ENCODE measurements around the gene RIPK1.
"Not testable (repeated sequence)": the region's sequence is repeated elsewhere in the genome, so short reads cannot be mapped to it uniquely, and the experiment has no call there.

Gene RIPK1

GRCh38 chr6:3136292-3137011, 68.2 kb downstream of the RIPK1 start:
- no peak for DNase-seq (ENCODE audit: low spot score)

GRCh38 chr6:3137057-3137777, 68.9 kb downstream of the RIPK1 start:
- no peak for DNase-seq (ENCODE audit: low spot score)

DNA sequence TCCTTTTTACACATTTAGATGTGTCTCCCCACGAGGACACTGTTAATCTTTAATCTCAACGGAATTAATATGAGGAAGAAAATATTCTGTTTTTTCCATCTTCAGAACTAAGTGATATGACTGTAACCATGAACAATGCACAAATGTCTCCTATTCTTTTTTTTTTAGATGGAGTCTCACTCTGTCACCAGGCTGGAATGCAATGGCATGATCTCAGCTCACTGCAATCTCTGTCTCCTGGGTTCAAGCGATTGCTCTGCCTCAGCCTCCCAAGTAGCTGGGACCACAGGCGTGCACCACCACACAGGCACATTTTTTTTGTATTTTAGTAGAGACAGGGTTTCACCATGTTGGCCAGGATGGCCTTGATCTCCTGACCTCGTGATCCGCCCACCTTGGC, 69.6 kb downstream of the RIPK1 start:
- DNase-seq (ENCODE audit: low spot score), result not testable (repeated sequence)

DNA sequence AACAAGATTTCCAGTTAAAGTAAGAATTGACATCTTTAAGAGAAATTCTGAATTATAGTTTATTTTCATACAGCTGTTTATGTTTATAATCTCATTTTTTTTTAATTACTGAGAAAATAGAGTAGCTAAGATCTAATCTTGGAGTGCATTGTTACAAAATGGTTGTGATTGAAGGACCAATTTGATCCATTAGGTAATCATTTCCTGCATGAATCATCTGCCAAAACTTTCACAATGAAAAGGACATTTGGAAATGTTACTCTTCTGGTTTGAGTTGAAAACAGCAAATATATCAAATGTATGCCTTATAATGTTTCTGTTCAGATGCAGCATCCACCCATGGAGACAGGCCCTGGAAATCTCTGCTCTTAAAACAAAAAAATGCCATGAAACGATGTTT, 70.0 kb downstream of the RIPK1 start:
- no peak for DNase-seq (ENCODE audit: low spot score)

DNA sequence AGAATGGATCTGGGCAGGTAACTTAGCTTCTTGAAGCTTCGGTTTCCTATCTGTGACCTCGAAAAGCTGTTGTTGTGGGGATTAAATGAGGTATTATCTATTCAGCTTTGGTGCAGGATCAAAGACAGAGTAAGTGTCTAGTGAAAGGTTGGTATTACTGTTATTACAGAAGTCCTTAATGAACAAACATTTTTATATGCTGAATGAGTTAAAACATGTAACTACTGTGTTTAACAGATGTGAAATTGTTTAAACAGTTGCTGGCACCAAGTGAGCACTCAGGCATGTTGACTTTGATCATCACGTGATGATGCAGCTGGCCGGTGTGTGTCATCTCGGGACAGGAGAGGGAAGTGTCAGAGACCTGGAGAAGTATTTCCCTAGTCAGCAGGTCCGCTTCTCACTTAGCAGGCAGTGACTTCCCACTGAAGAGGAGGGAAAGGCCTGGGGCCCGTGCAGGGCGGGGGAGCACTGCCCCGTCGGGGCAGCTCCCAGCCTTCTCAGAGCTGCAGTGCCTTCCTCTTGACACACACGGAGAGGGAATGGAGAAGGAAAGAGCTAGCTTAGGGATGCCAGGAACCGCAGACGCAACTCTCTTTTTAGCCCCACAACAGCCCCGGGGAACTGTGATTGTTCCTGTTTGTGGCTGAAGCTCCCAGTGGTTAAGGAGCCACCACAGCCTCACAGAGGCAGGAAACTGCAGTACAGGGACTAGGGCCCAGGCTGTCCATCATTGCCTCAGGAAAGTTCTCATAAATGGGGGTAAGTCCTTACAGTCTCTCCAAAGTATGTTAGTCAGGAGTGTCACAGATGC, 71.0 kb downstream of the RIPK1 start:
- DNase-seq (ENCODE audit: low spot score), result peak; percentile 26

- DNase-seq (ENCODE audit: low spot score), result no peak
These were observed 71.9 kb downstream of the RIPK1 start for GRCh38 chr6:3140201-3140600.

DNA sequence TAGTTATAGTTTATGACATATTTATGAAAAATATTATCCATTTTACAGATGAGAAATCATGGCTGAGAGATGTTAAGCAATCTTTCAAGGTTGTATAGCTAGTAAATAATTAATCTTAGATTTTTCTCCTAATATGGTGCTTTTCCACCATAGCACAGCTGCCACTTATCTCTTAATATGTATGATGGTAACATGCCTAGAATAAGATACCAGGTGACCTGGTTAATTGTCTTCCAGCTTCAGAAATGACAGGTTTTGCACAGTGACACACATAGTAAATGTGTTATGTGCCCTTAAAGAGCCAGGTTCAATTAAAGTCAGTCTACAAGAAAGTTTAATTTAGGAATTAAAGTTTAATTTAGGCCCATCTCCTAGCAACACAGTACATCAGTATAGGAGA, 74.2 kb downstream of the RIPK1 start:
- DNase-seq (ENCODE audit: low spot score), result no peak

DNA sequence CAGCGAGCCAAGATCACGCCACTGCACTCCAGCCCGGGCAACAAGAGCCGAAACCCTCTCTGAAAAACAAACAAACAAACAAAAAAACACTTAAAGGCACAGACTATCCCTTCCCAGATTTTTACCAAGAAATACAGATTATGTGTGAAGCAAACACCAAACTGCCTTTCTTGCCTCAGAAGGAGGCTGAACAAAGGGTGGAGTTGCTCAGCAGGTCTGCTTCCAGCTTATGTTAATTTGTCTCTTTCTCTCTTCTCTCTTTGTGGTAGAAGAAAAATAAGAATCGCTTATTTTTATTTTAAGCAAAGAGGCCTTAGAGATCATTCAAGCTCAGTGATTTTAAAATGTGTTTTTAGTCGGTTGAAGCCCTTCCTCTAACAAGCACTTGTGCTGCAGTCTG, 74.9 kb downstream of the RIPK1 start:
- no peak for DNase-seq (ENCODE audit: low spot score)

DNA sequence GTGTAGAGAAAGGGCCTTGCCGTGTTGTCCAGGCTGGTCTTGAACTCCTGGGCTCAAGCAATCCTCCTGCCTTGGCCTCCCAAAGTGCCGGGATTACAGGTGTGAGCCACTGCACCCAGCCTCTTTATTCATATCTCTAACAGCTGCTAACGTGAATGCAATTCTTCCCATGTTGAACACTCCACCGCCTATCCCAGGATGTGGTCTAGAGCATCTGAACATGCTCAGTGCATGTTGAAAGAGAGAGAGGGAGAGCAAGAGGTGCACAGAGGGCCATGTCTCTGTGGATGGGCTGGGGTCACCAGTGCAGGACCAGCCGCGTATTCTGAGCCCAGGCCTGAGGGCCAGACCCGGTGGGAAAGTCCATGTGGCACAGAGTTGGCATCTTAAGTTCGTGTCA, 76.3 kb downstream of the RIPK1 start:
- DNase-seq (ENCODE audit: low spot score), result no peak

- no peak for DNase-seq (ENCODE audit: low spot score)
These were observed 79.8 kb downstream of the RIPK1 start for GRCh38 chr6:3147914-3148757.

DNA sequence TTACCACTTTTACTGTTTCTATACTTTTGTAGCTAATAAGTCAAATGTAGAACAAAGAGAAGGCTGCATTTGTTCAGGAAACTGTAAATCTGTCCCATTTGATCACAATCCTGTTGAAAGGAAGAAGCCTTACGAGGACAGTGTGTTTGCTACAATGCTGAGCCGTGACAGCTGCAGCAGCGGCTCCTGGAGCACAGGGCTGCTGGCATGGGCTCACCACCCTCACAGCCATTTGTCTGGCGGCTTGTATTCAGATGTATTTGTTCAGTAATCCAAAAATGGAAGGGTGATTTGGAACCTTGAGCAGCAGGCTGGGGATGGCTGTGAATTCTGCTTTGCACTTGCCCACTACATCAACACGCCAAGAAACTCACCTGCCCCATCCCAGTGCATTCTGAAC, 83.4 kb downstream of the RIPK1 start:
- no peak for DNase-seq (ENCODE audit: low spot score)

- no peak for DNase-seq (ENCODE audit: low spot score)
These were observed 84.4 kb downstream of the RIPK1 start for GRCh38 chr6:3152689-3153088.

DNA sequence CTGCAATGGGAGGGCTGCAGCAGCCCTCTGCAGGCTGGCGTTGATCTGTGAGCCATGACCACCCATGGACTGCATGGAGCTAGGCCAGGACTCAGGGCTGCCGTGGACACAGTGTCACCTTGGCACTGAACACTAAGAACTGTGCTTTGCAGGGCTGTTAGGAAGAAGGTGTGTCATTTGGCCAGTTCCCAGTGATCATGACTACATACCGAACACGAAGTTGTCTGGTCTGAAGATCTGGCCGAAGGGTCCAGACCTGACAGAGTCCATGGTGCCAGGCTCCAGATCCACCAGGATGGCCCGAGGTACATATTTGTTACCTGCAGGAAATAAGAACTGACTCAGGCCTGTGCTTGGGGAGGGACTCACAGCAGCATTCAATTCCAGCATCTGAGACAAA, 87.1 kb downstream of the RIPK1 start:
- DNase-seq (ENCODE audit: low spot score), result not testable (repeated sequence)

DNA sequence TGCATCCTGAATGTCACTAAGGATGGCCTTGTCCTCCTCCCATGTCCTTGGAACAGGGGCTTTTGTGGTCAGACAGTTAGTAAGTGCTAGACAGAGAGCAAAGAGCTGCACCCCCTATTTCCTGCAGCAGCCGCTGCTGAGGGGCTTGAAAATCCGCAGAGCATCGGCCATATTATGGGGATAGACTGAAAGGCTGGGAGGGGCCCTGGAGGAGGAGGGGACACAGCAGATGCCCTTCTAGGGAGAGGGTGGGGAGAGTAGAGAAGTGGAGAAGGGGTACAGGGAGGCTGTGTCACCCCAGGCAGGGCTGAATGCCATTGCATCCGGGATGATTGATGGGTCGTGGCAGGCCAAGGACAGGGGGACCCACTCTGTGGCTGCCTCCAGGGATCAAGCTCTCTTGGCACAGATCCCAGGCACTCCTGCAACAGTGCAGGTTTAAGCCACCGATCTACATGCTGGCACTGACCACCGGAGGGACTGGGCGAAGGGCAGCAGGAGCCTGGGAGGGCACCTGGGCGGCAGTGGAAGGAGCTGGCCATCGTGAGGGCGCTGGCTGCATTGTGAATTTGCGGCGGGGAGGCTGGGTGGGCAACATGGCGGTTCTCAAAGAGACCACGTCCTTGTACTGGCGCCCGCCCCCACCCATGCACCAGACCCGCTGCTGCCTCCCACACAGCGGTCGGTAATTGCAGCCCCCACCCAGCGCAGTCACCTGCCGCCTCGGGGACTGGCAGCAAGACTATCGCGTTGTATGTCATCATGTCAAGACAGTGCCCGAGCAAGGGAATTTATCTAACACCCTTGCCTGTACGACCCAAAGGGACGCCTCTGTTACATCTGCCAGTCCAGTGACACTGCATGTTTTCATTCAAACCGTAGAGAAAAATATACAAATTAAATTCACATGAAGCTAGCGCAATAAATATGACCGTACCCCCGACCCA, 88.2 kb downstream of the RIPK1 start:
- peak; percentile 45 for DNase-seq (ENCODE audit: low spot score)

GRCh38 chr6:3157131-3157933, 89.0 kb downstream of the RIPK1 start, which contains the start of gene TUBB2A:
TSS of gene TUBB2A (minus strand) at chr6:3157544. CDS start at chr6:3157463, 81 bp downstream.
- DNase-seq (ENCODE audit: low spot score), result peak; percentile 79

DNA sequence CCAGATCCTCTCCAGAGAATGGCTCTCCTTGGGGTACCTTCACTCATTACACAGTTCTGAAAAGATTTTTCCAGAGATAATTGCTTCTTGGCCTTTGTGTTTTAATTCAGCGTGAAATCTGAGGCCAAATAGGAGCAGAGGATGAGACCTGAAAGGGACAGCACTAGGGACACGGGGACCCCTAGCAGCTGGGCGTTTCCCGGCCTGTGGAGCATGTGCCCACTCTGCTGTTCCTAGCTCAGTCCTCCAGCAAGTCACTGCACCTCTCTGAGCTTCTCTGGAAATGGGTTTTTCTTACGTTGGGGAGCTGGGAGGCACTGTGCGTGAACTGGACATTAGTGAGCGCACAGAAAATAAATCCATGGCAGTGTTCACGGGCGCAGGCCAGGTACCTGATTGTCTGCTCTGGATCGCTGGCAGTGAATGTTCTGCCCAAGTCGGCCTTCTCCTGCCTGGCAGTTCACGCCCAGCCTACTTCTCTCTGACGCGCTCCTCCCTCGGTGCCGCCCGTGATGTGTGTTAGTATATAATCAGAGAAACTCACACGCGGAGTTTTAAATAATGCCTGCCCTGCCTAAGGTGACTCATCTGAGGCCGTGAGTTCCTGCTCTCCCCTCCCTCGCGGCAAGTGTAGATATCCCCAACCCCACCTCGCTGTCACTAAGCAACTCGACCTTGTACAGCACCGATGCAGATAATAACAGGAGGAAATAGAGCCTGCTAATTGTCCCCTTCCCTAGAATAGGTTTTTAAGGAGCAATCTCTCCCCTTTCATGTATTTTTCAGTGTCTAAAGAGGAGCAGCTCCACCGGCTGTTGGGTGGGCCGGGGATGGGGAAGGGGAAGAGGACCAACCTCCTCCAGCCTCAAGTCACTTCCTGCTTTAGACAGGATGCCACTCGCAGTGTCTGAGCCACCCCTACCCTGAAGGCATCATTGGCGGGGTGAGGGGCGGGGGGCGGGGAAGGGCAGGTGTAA, 91.8 kb downstream of the RIPK1 start:
- DNase-seq (ENCODE audit: low spot score), result no peak

DNA sequence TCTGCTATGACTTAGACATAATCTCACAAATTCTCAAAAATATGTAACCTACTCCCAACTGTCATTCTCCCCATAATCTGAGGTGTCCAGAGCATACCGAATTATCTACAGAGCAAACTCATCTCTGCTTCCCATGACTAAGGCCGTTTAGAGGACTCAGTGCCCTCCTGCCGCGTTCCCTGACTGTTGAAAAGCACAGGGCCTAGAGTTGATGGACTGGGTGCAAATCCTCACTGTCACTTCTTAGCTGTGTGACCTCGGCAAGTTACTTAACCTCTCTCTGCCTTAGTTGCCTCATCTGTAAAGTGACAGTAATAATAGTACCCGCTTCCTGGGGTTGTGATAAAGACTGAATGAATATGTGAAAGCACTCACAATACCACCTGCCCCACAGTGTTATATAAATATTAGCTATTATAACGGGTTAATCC, 93.8 kb downstream of the RIPK1 start:
- DNase-seq (ENCODE audit: low spot score), result peak; percentile 90

GRCh38 chr6:3162565-3163247, 94.4 kb downstream of the RIPK1 start:
- peak; percentile 72 for DNase-seq (ENCODE audit: low spot score)
